Smooth muscle cell (in vitro differentiated cells): ENCODE measurements around the gene CDKL4. TPM values are rescaled to one million over a fixed set of nuclear protein-coding genes. Genes with fewer than 3 reads are reported as not detected.

ENCODE experiments used
- DNase-seq: peaks from one replicate; lab custom pipeline; 2025; ENCODE audit not compliant: unreplicated experiment; lab: John Stamatoyannopoulos, UW
- H2AFZ ChIP-seq: fragments of 200-600 bp; sonication (generic); 2 replicates; pipeline ENCODE4 v1.6.0; 2016; ENCODE audit warnings: antibody characterized with exemption, low read depth, mild to moderate bottlenecking
- H3F3A ChIP-seq: fragments of 200-600 bp; sonication (generic); 2 replicates; pipeline ENCODE4 v1.6.0; 2017; ENCODE audit warnings: antibody characterized with exemption, low read depth
- H3K27ac ChIP-seq: fragments of 200-600 bp; sonication (generic); 2 replicates; pipeline ENCODE4 v1.5.1; 2016; ENCODE audit warnings: low read depth, mild to moderate bottlenecking
- H3K27me3 ChIP-seq: fragments of 200-600 bp; sonication (generic); 2 replicates; pipeline ENCODE4 v1.6.1; 2016; ENCODE audit warnings: low read depth, mild to moderate bottlenecking
- H3K36me3 ChIP-seq: fragments of 200-600 bp; sonication (generic); 2 replicates; pipeline ENCODE4 v1.5.1; 2016; ENCODE audit warnings: low read depth
- H3K4me1 ChIP-seq: fragments of 200-600 bp; sonication (generic); 2 replicates; pipeline ENCODE4 v1.5.1; 2016; ENCODE audit warnings: low read depth
- H3K4me2 ChIP-seq: fragments of 200-600 bp; sonication (generic); 2 replicates; pipeline ENCODE4 v1.6.0; 2016; ENCODE audit warnings: mild to moderate bottlenecking
- H3K4me3 ChIP-seq: fragments of 200-600 bp; sonication (generic); 2 replicates; pipeline ENCODE4 v1.5.1; 2016; ENCODE audit warnings: mild to moderate bottlenecking
- H3K79me2 ChIP-seq: fragments of 200-600 bp; sonication (generic); 2 replicates; pipeline ENCODE4 v1.6.0; 2016; ENCODE audit warnings: low read depth, mild to moderate bottlenecking
- H3K9ac ChIP-seq: fragments of 200-600 bp; sonication (generic); 2 replicates; pipeline ENCODE4 v1.6.0; 2016; ENCODE audit warnings: low read depth
- H3K9me3 ChIP-seq: fragments of 200-600 bp; sonication (generic); replicated peaks from 2 replicates; pipeline ENCODE4 v1.5.1; 2016; ENCODE audit warnings: low read depth
- H4K20me1 ChIP-seq: fragments of 200-600 bp; sonication (generic); 2 replicates; pipeline ENCODE4 v1.6.0; 2016; ENCODE audit warnings: low read depth
- CTCF ChIP-seq: fragments of 200-600 bp; sonication (generic); IDR thresholded peaks from 2 replicates; pipeline ENCODE4 v1.5.1; 2017; ENCODE audit warnings: borderline replicate concordance, mild to moderate bottlenecking, antibody characterized with exemption; ENCODE audit not compliant: insufficient read depth, poor library complexity, severe bottlenecking
- WGBS: methylation state at CpG from one replicate; pipeline ENCODE4 v1.1.7; 2016; ENCODE audit warnings: low lambda C conversion rate; 5-methylcytosine and 5-hydroxymethylcytosine counted together
- polyA plus RNA-seq: library from polyadenylated mRNA; unstranded; fragments of >200 nt; fragmentation: Nextera tagmentation; extraction: Ambion mirVana; gene quantifications from 2 replicates; pipeline ENCODE4 v1.2.1, GENCODE V29; 2016
- small RNA-seq: library from RNA; depleted of rRNA; stranded (forward); fragments of <200 nt; gene quantifications from one replicate; pipeline ENCODE3, GENCODE V24; 2014
- total RNA-seq: library from RNA; depleted of rRNA; stranded (reverse); fragments of >200 nt; gene quantifications from 2 replicates; pipeline ENCODE4 v1.2.3, GENCODE V29; 2014

Gene CDKL4
- total and polyA plus RNA-seq, 2 experiments from 2014 or later = 0.27 to 0.53 TPM

DNA sequence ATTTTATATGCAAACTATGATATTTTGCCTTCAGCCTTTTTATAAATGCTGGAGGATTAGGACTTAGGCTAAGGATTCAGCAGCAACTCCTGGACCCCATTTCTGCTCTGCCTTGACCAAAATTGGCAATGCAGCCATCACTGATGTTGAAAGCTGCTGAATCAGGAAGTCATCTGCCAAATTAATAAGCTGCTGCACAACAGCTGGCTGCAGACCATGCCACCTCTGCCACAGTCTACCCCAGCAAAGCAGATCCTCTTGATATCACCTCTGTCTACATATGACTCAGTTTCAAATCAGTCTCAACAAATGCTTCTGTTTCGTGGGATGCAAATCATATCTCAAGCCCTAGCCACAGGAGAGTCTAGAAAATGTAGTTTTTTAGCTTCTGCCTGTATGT lies 115.8 kb downstream of the CDKL4 start:
- Histone ChIP-seq H3K4me1 (peaks cover 13% of the 10 kb centered on the region), H3K27me3 (no peaks in the 10 kb centered on the region), H3K9ac (no peak overlapping the region), H4K20me1 (no peaks in the 10 kb centered on the region), H3F3A (no peaks in the 10 kb centered on the region), H2AFZ (no peak overlapping the region), H3K4me2 (peak overlapping the region; percentile 3), H3K9me3 (no peaks in the 10 kb centered on the region), H3K27ac (no peak overlapping the region), H3K4me3 (no peak overlapping the region), H3K79me2 (peaks cover 9% of the 10 kb centered on the region), H3K36me3 (no peaks in the 10 kb centered on the region)
- 38% methylated on average over 1 of the region's 1 CpG for WGBS
- TF ChIP-seq CTCF = no peak
- no peak for DNase-seq

Small RNA genes lying within 50 kb of the gene (small RNA-seq; reads per million reads assigned to genes)
- gene RF00019 (not detected), gene RF00272 (not detected)

Other genes starting within 250 kb of the CDKL4 start
- 34.0 and 38.5 TPM in 2 replicates for gene SOS1, start 122.9 kb downstream of the CDKL4 start, total RNA-seq
- 8.4 and 10.1 TPM in 2 replicates for gene SOS1, start 122.9 kb downstream of the CDKL4 start, polyA plus RNA-seq
- 70.9 and 91.7 TPM in 2 replicates for gene MAP4K3, start 193.3 kb upstream of the CDKL4 start, total RNA-seq
- gene MAP4K3, start 193.3 kb upstream of the CDKL4 start, polyA plus RNA-seq = 21.3 and 30.8 TPM in 2 replicates